Activated CD8-positive, alpha-beta T cell treated with anti-CD3 and anti-CD28 coated beads for 36 hours (primary cell): ENCODE data around the gene DHRS7B. TPM values are rescaled to one million over a fixed set of nuclear protein-coding genes. Genes with fewer than 3 reads are reported as not detected.

Source experiments
- ATAC-seq: fragments of 200-7000 bp; cut with Tn5 transposase; one replicate; pipeline ENCODE4 v1.10.0; 2021; ENCODE audit warnings: mild to moderate bottlenecking, moderate library complexity
- CTCF ChIA-PET: fragments of 350-600 bp; sonication (Branson Sonifier 250); formaldehyde crosslinking; loops from one replicate; lab custom pipeline; 2021; ENCODE audit warnings: antibody characterized with exemption; lab: Charles Lee
- POLR2A ChIA-PET: fragments of 350-600 bp; sonication (Branson Sonifier 250); formaldehyde crosslinking; loops from one replicate; lab custom pipeline; 2021; ENCODE audit warnings: antibody characterized with exemption; lab: Charles Lee
- DNase-seq: peaks from one replicate; pipeline ENCODE4 v3.0.0-alpha.2; 2020
- H3K27ac Mint-ChIP-seq: one replicate; pipeline ENCODE4 v1.8.0; 2021; ENCODE audit warnings: mild to moderate bottlenecking, mixed read lengths
- H3K27me3 Mint-ChIP-seq: one replicate; pipeline ENCODE4 v1.8.0; 2021; ENCODE audit warnings: mixed read lengths
- H3K36me3 Mint-ChIP-seq: one replicate; pipeline ENCODE4 v1.8.0; 2021; ENCODE audit warnings: low read depth, mixed read lengths
- H3K4me1 Mint-ChIP-seq: one replicate; pipeline ENCODE4 v1.8.0; 2021; ENCODE audit warnings: low read depth, mixed read lengths
- H3K4me3 Mint-ChIP-seq: one replicate; pipeline ENCODE4 v1.8.0; 2021; ENCODE audit warnings: mild to moderate bottlenecking, moderate library complexity, mixed read lengths
- H3K9me3 Mint-ChIP-seq: one replicate; pipeline ENCODE4 v1.8.0; 2021; ENCODE audit warnings: mixed read lengths
- CTCF ChIP-seq: fragments of 200-600 bp; IDR thresholded peaks from one replicate; pipeline ENCODE4 v1.8.0; 2022; ENCODE audit warnings: antibody characterized with exemption, mild to moderate bottlenecking
- intact Hi-C: fragments of 100-400 bp; cut with micrococcal nuclease; formaldehyde crosslinking; loops from one replicate; pipeline ENCODE4 v1.10.0; 2022
- total RNA-seq, 2 experiments: library from RNA; stranded (reverse); gene quantifications; one replicate each; pipeline ENCODE4 v1.2.3, GENCODE V29; 2021

Gene DHRS7B
- total RNA-seq, 2 experiments from 2014 or later: 13.5 to 15.3 TPM

GRCh38 chr17:21146362-21147015 lies 19.7 kb downstream of the DHRS7B start:
- DNase-seq (no peak), ATAC-seq (no peak)
- Mint-ChIP-seq H3K4me3 (no peak overlapping the region), H3K27ac (no peak overlapping the region), H3K36me3 (peaks cover 34% of the 10 kb centered on the region), H3K9me3 (peaks cover 7% of the 10 kb centered on the region), H3K27me3 (no peaks in the 10 kb centered on the region), H3K4me1 (peaks cover 2% of the 10 kb centered on the region)
- ChIA-PET CTCF (no interaction called here), POLR2A (no interaction called here)
- no peak for TF ChIP-seq CTCF
- intact Hi-C loops: no loop called here

GRCh38 chr17:21149621-21150020 lies 22.9 kb downstream of the DHRS7B start:
- Mint-ChIP-seq H3K36me3 (peaks cover 36% of the 10 kb centered on the region), H3K27ac (no peak overlapping the region), H3K4me3 (no peak overlapping the region), H3K4me1 (no peaks in the 10 kb centered on the region), H3K27me3 (no peaks in the 10 kb centered on the region), H3K9me3 (peaks cover 22% of the 10 kb centered on the region)
- TF ChIP-seq CTCF: no peak
- ChIA-PET CTCF (no interaction called here), POLR2A (no interaction called here)
- ATAC-seq (no peak), DNase-seq (no peak)
- intact Hi-C loops: no loop called here

- ATAC-seq (no peak), DNase-seq (no peak)
- Mint-ChIP-seq H3K4me3 (no peak overlapping the region), H3K27ac (no peak overlapping the region), H3K9me3 (peaks cover 24% of the 10 kb centered on the region), H3K27me3 (no peaks in the 10 kb centered on the region), H3K4me1 (peaks cover 8% of the 10 kb centered on the region), H3K36me3 (peaks cover 18% of the 10 kb centered on the region)
- POLR2A ChIA-PET: no interaction called here
- CTCF ChIA-PET: no interaction called here
- intact Hi-C loops: no loop called here
- TF ChIP-seq CTCF: no peak
Observed at GRCh38 chr17:21152731-21153130, 26.0 kb downstream of the DHRS7B start.

GRCh38 chr17:21157586-21158370 lies 31.0 kb downstream of the DHRS7B start:
- TF ChIP-seq CTCF: no peak
- POLR2A ChIA-PET: no interaction called here
- DNase-seq (no peak), ATAC-seq (no peak)
- H3K4me1 Mint-ChIP-seq: peaks cover 16% of the 10 kb centered on the region
- peaks cover 7% of the 10 kb centered on the region for H3K36me3 Mint-ChIP-seq
- CTCF ChIA-PET: interaction anchor here (0.9 to 1.7 kb wide), 2 partner anchors 19 to 39 kb away, joined by 3 to 6 read pairs; no protein-coding TSS in a partner anchor
- H3K9me3 Mint-ChIP-seq: peaks cover 13% of the 10 kb centered on the region
- intact Hi-C loops: no loop called here
- no peak overlapping the region for H3K27ac Mint-ChIP-seq
- no peak overlapping the region for H3K4me3 Mint-ChIP-seq
- H3K27me3 Mint-ChIP-seq: no peaks in the 10 kb centered on the region

- DNase-seq: no peak
- POLR2A ChIA-PET: no interaction called here
- Mint-ChIP-seq H3K4me3 (no peak overlapping the region), H3K4me1 (peaks cover 16% of the 10 kb centered on the region), H3K9me3 (no peaks in the 10 kb centered on the region), H3K27ac (no peak overlapping the region), H3K36me3 (no peaks in the 10 kb centered on the region), H3K27me3 (no peaks in the 10 kb centered on the region)
- CTCF ChIA-PET: no interaction called here
- intact Hi-C loops: no loop called here
- TF ChIP-seq CTCF: no peak
- no peak for ATAC-seq
Observed at GRCh38 chr17:21160401-21160800, 33.6 kb downstream of the DHRS7B start.
